ENCODE data around the gene WDR6.

Gene WDR6

DNA sequence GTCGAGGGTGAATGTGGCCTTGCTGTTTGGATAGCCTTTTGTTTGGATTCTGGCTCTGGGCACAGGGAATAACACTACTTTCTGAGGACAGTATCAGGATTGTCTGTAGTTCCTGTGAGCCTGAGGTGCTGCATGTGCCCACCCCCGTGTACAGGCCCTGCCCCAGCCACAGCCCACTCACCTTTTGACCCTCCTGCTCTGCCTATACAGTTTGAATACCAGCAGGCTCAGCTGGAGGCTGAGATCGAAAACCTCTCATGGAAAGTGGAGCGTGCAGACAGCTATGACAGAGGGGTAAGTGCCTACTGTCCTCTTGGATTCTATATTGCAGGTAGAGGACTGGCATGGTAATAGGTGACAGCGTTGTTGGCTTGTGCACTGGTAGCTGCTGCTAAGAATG is 24.5 kb upstream of the WDR6 start:
- no peak overlapping the region for H3K9ac ChIP-seq (ENCODE audit: low read length)
- H3K27ac ChIP-seq (ENCODE audit: low read depth, low read length): no peak overlapping the region
- H3K36me3 ChIP-seq (ENCODE audit: control insufficient read depth, insufficient read depth, low read length): peaks cover 43% of the 10 kb centered on the region
- H3K27me3 ChIP-seq (ENCODE audit: control insufficient read depth, insufficient read depth, low read length): no peaks in the 10 kb centered on the region
- H3K4me1 ChIP-seq (ENCODE audit: control insufficient read depth, insufficient read depth, low read length): no peaks in the 10 kb centered on the region
- no peak overlapping the region for H3K4me3 ChIP-seq (ENCODE audit: low read length)

DNA sequence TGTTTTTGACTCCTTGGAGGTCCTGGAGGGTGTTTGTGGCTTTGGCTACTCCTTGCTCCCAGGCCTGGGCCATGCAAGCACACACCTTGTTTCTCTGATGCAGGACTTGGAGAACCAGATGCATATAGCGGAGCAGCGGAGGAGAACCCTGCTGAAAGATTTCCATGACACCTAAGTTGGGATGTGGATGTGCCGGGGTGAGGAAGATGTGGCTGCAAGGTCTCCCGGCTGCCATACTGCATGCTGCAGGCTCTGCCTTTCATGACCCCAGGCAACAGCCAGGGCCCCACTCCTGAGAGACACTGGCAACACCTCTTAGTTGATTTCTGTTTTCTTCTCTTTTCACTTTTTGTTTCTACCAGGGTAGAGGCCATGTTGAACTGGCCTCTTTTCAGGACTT is 24.1 kb upstream of the WDR6 start:
- Histone ChIP-seq H3K9ac (ENCODE audit: low read length) (no peak overlapping the region), H3K4me3 (ENCODE audit: low read length) (no peak overlapping the region), H3K36me3 (ENCODE audit: control insufficient read depth, insufficient read depth, low read length) (peaks cover 43% of the 10 kb centered on the region), H3K27me3 (ENCODE audit: control insufficient read depth, insufficient read depth, low read length) (no peaks in the 10 kb centered on the region), H3K27ac (ENCODE audit: low read depth, low read length) (no peak overlapping the region), H3K4me1 (ENCODE audit: control insufficient read depth, insufficient read depth, low read length) (no peaks in the 10 kb centered on the region)

DNA sequence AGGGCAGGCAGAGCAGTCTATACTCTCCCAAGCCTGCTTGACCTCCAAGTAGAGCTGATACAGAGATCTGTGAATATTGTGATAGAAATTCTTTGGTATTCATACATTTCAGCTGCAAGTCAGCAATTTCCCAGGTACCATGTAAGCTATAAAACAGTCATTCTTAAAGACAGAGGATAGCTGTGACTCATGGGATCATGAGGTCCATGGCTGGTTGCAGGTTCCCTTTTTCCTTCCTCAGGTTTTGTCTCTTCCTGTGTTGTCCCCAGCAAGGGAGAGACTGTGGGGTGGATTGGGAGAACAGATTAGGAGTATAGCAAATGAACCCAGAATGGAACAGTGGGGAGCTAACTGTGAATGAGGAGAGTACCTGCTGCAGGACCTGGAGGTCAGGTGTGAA is 22.5 kb upstream of the WDR6 start:
- Histone ChIP-seq H3K27ac (ENCODE audit: low read depth, low read length) (no peak overlapping the region), H3K9ac (ENCODE audit: low read length) (no peak overlapping the region), H3K36me3 (ENCODE audit: control insufficient read depth, insufficient read depth, low read length) (peaks cover 35% of the 10 kb centered on the region), H3K27me3 (ENCODE audit: control insufficient read depth, insufficient read depth, low read length) (no peaks in the 10 kb centered on the region), H3K4me1 (ENCODE audit: control insufficient read depth, insufficient read depth, low read length) (peaks cover 5% of the 10 kb centered on the region), H3K4me3 (ENCODE audit: low read length) (no peak overlapping the region)

DNA sequence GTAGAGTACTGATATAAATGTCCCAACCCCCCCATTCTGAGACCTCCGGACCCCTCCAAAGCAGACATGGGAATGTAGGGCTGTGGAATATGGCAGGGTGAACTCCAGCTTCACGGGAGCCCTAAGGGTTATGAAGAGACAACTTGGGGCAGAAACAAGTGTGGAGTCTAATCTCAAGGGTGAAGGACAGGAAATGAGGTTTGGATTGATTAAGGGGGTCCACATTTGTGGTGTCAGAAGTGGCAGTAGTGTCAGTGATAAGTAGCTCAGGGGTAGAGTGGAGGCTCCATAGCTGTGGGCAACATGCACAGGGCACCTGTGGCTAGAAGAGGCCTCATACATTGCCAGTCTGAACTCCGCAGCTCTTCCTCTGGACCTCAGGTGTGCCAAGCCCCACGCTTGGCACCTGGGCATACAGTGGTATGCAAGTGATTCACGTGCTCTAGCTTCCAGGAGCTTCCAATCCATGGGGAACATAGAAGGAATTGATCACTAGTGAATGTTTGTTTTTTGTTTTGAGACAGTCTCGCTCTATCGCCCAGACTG is 21.3 kb upstream of the WDR6 start:
- no peaks in the 10 kb centered on the region for H3K27me3 ChIP-seq (ENCODE audit: control insufficient read depth, insufficient read depth, low read length)
- H3K9ac ChIP-seq (ENCODE audit: low read length): no peak overlapping the region
- H3K27ac ChIP-seq (ENCODE audit: low read depth, low read length): no peak overlapping the region
- H3K36me3 ChIP-seq (ENCODE audit: control insufficient read depth, insufficient read depth, low read length): peaks cover 27% of the 10 kb centered on the region
- H3K4me3 ChIP-seq (ENCODE audit: low read length): no peak overlapping the region
- H3K4me1 ChIP-seq (ENCODE audit: control insufficient read depth, insufficient read depth, low read length): peaks cover 7% of the 10 kb centered on the region

DNA sequence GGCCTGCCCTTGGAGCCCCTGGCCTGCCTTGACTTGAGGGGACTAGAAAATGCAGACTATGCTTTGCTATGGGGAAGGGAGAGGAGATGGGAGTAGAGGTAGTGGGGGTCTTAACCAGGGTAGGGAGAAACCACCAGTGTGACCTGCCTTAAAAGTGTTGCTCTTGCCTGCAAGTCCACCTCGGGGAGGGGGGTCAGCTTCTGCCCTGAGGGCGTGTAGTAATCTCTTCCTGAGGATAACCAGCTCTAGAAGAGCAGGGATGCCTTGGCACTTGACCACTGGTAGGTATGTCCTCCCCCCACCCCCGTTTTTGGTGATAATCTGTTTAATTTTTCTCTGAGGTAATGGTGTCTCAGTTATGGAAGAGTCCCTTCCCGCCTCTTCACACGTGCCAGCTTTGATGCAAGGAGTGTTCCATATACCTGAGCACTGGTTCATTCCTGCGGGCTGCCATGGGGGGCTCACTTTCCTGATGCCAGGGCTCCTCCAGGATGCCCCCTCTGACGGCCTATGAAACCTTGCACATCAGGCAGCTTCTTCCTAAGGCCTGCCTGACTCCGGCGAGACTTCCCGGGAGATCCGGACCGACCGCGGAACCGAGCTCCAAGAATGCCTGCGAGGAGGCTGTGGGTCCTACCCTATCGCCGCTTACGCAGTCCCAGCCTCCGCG is 17.9 kb upstream of the WDR6 start:
- Histone ChIP-seq H3K27me3 (ENCODE audit: control insufficient read depth, insufficient read depth, low read length) (no peaks in the 10 kb centered on the region), H3K4me1 (ENCODE audit: control insufficient read depth, insufficient read depth, low read length) (peaks cover 11% of the 10 kb centered on the region), H3K27ac (ENCODE audit: low read depth, low read length) (peak overlapping the region; percentile 90), H3K36me3 (ENCODE audit: control insufficient read depth, insufficient read depth, low read length) (peaks cover 9% of the 10 kb centered on the region), H3K9ac (ENCODE audit: low read length) (peak overlapping the region; percentile 87), H3K4me3 (ENCODE audit: low read length) (peak overlapping the region; percentile 95)

DNA sequence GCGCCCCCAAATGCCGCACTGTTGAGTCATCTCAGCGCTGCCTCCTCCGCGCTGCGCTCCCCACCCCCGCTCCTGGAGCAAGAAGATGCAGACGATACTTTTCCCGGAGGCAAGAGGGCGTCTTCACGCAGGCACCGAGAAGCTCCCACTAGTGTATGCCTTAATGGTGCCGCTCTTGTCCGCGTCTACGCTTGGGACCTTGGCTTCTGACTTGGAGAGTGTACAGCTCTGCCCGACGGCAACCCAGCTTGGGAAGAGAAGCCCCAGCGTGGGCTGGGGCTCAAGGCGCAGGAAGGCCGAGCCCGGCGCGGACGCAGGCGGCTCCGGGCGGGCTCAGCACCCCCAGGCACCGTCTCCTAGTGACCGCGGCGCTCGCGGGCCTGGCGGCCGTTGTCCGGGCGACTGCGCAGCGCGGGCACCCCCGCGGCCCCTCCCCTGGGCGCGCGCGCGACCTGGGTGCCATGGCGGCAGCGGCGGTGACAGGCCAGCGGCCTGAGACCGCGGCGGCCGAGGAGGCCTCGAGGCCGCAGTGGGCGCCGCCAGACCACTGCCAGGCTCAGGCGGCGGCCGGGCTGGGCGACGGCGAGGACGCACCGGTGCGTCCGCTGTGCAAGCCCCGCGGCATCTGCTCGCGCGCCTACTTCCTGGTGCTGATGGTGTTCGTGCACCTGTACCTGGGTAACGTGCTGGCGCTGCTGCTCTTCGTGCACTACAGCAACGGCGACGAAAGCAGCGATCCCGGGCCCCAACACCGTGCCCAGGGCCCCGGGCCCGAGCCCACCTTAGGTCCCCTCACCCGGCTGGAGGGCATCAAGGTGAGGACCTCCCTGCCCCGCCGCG is 17.2 kb upstream of the WDR6 start, which contains the start of gene P4HTM:
Gene P4HTM (plus strand): TSS at position 446 of the 840 bp plus-strand sequence. CDS start 16 bp downstream, at position 462.
- Histone ChIP-seq H3K9ac (ENCODE audit: low read length) (peak within 1 kb of the TSS; percentile 87), H3K36me3 (ENCODE audit: control insufficient read depth, insufficient read depth, low read length) (peaks cover 5% of the 10 kb centered on the region), H3K4me3 (ENCODE audit: low read length) (peak within 1 kb of the TSS; percentile 95), H3K4me1 (ENCODE audit: control insufficient read depth, insufficient read depth, low read length) (peaks cover 11% of the 10 kb centered on the region), H3K27me3 (ENCODE audit: control insufficient read depth, insufficient read depth, low read length) (no peaks in the 10 kb centered on the region), H3K27ac (ENCODE audit: low read depth, low read length) (peak within 1 kb of the TSS; percentile 90)

DNA sequence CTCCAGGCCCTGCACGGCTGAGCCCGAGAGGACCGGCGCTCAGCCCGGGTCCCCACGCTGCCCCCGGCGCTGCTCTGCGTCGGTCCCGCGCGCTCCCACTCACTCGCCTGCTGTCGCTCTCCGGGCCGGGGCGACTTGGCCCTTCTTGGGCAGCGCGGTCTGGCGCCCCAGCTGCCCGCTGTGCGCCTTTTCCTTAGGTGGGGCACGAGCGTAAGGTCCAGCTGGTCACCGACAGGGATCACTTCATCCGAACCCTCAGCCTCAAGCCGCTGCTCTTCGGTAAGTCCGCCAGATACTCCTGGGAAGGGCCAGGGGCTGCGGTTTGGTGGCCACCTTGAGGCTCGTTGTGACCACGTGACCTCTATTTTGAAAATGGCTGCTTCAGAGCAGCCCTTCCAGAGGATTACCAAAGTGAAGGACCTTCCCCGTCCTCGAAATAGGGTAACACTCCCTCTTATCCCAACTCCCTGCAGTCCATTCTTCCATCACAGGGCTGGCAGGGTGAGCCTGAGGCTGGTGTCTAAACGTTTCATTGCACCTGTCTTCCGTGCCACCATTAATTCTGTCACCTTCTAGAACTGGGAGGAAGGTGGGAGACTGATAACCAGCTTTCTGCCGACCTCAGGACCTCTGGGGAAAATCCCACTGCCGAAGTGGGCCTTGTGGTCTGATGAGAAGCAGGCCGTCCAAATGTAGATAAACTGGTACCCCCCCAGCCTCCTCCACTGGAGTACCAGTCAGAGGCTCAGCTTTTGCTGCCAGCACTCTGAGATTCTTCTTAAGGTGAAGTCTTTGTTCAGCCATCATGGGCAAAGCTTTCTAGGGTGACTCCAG is 16.3 kb upstream of the WDR6 start:
- Histone ChIP-seq H3K27me3 (ENCODE audit: control insufficient read depth, insufficient read depth, low read length) (no peaks in the 10 kb centered on the region), H3K4me1 (ENCODE audit: control insufficient read depth, insufficient read depth, low read length) (peaks cover 11% of the 10 kb centered on the region), H3K27ac (ENCODE audit: low read depth, low read length) (peak overlapping the region; percentile 90), H3K36me3 (ENCODE audit: control insufficient read depth, insufficient read depth, low read length) (peaks cover 3% of the 10 kb centered on the region), H3K9ac (ENCODE audit: low read length) (peak overlapping the region; percentile 71), H3K4me3 (ENCODE audit: low read length) (peak overlapping the region; percentile 95)

DNA sequence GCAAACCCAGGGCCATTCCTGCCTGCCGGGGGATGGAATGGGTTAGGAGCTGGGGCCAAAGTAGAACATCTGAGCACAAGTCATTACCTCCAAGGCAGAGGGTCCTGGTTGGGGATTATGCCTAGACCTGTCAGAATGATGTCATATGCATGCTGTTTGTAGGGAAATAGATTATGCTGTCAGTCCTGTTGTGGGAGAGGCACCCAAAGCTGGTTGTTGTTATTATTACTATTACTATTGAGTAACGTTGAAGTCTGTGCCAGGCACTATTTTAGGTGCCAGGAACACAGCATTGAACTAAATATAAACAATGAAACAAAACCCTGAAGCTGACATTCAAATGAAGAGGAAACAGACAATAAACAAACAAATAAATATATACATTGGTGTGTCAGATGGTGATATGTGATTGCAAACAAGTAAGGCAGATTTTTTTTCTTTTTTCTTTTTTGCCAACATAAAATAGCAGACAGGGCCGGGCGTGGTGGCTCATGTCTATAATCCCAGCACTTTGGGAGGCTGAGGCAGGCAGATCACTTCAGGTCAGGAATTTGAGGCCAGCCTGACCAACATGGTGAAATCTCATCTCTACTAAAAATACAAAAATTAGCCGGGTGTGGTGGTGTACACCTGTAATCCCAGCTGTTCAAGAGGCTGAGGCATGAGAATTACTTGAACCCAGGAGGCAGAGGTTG is 15.2 kb upstream of the WDR6 start:
- H3K36me3 ChIP-seq (ENCODE audit: control insufficient read depth, insufficient read depth, low read length): no peaks in the 10 kb centered on the region
- H3K27me3 ChIP-seq (ENCODE audit: control insufficient read depth, insufficient read depth, low read length): no peaks in the 10 kb centered on the region
- H3K4me1 ChIP-seq (ENCODE audit: control insufficient read depth, insufficient read depth, low read length): peaks cover 11% of the 10 kb centered on the region
- no peak overlapping the region for H3K27ac ChIP-seq (ENCODE audit: low read depth, low read length)
- no peak overlapping the region for H3K4me3 ChIP-seq (ENCODE audit: low read length)
- no peak overlapping the region for H3K9ac ChIP-seq (ENCODE audit: low read length)

DNA sequence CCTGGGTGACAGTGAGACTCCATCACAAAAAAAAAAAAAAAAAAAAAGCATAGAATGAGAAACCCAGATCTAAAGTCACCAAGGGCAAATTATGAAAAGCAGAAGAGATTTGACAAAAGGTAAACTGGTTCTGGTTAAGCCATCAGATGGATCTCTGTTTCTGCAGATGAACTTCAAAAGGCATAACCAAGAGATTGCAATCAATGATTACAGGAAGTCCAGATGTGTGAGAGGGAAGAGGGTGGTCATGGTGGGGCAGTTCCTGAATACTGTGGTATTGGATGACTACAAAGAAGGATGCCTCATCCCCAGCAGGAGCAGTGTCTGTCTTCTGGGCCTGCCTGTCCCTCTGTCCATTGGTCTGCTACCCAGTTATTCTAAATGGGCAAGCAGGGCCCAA is 13.4 kb upstream of the WDR6 start:
- no peaks in the 10 kb centered on the region for H3K27me3 ChIP-seq (ENCODE audit: control insufficient read depth, insufficient read depth, low read length)
- H3K9ac ChIP-seq (ENCODE audit: low read length): no peak overlapping the region
- H3K4me1 ChIP-seq (ENCODE audit: control insufficient read depth, insufficient read depth, low read length): peaks cover 11% of the 10 kb centered on the region
- H3K36me3 ChIP-seq (ENCODE audit: control insufficient read depth, insufficient read depth, low read length): peaks cover under 1% of the 10 kb centered on the region
- H3K27ac ChIP-seq (ENCODE audit: low read depth, low read length): no peak overlapping the region
- no peak overlapping the region for H3K4me3 ChIP-seq (ENCODE audit: low read length)

DNA sequence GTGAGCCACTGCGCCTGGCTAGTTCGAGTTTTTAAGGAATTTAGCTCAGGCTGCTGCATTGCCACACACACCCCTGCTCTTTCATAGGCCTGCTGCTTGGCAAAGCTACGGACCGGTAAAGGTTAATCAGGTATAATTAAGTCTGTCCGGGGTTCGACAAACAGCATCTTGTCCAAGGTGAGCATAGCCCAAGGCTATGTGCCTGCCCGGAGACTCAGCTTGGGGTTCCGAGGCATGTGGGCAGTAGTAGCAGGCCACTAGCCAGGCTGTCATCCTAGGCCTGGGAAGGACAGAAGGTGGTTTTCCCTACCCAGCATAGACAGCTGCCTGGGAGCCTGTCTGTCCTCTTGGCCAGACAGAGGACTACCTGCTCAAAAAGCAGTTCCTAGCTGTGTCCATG is 10.6 kb upstream of the WDR6 start:
- Histone ChIP-seq H3K27me3 (ENCODE audit: control insufficient read depth, insufficient read depth, low read length) (no peaks in the 10 kb centered on the region), H3K4me3 (ENCODE audit: low read length) (no peak overlapping the region), H3K36me3 (ENCODE audit: control insufficient read depth, insufficient read depth, low read length) (peaks cover 2% of the 10 kb centered on the region), H3K9ac (ENCODE audit: low read length) (no peak overlapping the region), H3K27ac (ENCODE audit: low read depth, low read length) (no peak overlapping the region), H3K4me1 (ENCODE audit: control insufficient read depth, insufficient read depth, low read length) (no peaks in the 10 kb centered on the region)

DNA sequence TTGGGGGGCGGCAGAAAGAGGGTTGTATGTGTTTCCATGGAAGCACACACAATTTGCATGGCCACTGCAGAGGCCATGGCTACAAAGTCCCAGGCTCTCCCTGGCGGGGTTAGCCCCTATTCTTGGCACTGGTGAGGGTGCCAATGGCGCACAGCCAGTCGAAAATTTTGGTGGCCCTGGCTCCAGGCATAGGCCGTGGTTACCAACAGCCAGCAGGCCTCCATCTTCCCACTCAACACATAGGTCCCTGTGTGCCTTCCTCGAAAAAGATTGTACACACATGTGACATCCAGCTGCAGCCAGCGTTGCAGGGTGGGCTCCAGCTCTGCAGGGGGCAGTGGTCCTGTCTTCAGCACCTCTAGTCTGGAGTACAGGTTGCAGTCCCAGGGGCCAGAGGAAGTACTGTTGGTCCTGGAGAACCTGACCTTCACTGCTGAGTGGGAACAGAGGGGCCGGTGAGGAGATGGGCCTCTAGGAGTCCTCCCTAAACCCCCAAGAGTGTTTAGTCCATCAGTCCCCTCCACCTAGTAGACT is 10.0 kb upstream of the WDR6 start:
- Histone ChIP-seq H3K4me1 (ENCODE audit: control insufficient read depth, insufficient read depth, low read length) (no peaks in the 10 kb centered on the region), H3K9ac (ENCODE audit: low read length) (no peak overlapping the region), H3K27me3 (ENCODE audit: control insufficient read depth, insufficient read depth, low read length) (no peaks in the 10 kb centered on the region), H3K27ac (ENCODE audit: low read depth, low read length) (no peak overlapping the region), H3K36me3 (ENCODE audit: control insufficient read depth, insufficient read depth, low read length) (peaks cover 2% of the 10 kb centered on the region), H3K4me3 (ENCODE audit: low read length) (no peak overlapping the region)
